Spleen (tissue), 11 donors: Measurements from ENCODE around the gene IRS1. TPM values are rescaled to one million over a fixed set of nuclear protein-coding genes. Genes with fewer than 3 reads are reported as not detected.
A peak's percentile ranks its signal among the peaks of the same experiment; 100 is the strongest.
"Not testable (repeated sequence)": the region's sequence is repeated elsewhere in the genome, so short reads cannot be mapped to it uniquely, and the experiment has no call there.

ENCODE experiments used
- DNase-seq: peaks from one replicate; pipeline ENCODE4 v3.0.0-alpha.2; 2020
- H3K27ac ChIP-seq, 8 donors: fragments of 200-600 bp; sonication (generic) in 7 of 8; 1 replicate in 4 of 8; 2 replicates in 4 of 8; pipeline versions ENCODE4 v1.5.0 to v1.8.0; 2016 to 2021; ENCODE audit warnings: inconsistent platforms in 4 of 8, mild to moderate bottlenecking in 4 of 8, moderate library complexity in 1 of 8
- H3K27me3 ChIP-seq, 7 donors: fragments of 200-600 bp; sonication (generic) in 6 of 7; replicated peaks in 1 of 7; 1 replicate in 4 of 7; 2 replicates in 3 of 7; pipeline versions ENCODE4 v1.5.0 to v1.8.0; 2016 to 2021; ENCODE audit warnings: inconsistent platforms in 3 of 7, mild to moderate bottlenecking in 1 of 7
- H3K36me3 ChIP-seq, 6 donors: fragments of 200-600 bp; sonication (generic) in 5 of 6; 1 replicate in 4 of 6; 2 replicates in 2 of 6; pipeline versions ENCODE4 v1.5.0 to v1.8.0; 2016 to 2021; ENCODE audit warnings: inconsistent platforms in 2 of 6
- H3K4me1 ChIP-seq, 6 donors: fragments of 200-600 bp; sonication (generic) in 5 of 6; 1 replicate in 3 of 6; 2 replicates in 3 of 6; pipeline versions ENCODE4 v1.5.0 to v1.8.0; 2016 to 2021; ENCODE audit warnings: inconsistent platforms in 3 of 6
- H3K4me3 ChIP-seq, 8 donors: fragments of 200-600 bp; sonication (generic) in 7 of 8; 1 replicate in 4 of 8; 2 replicates in 4 of 8; pipeline versions ENCODE4 v1.5.0 to v1.8.0; 2016 to 2021; ENCODE audit warnings: inconsistent platforms in 4 of 8, mild to moderate bottlenecking in 4 of 8, moderate library complexity in 2 of 8
- H3K9me3 ChIP-seq, 8 donors: fragments of 200-600 bp; sonication (generic) in 7 of 8; 1 replicate in 4 of 8; 2 replicates in 4 of 8; pipeline versions ENCODE4 v1.5.0 to v1.8.0; 2016 to 2021; ENCODE audit warnings: inconsistent platforms in 4 of 8
- CTCF ChIP-seq, 11 experiments: fragments of 200-600 bp in 7 of 11; fragments of 450-650 bp in 4 of 11; sonication (generic) in 4 of 11; IDR thresholded peaks in 8 of 11; conservative IDR thresholded peaks in 3 of 11; 1 replicate in 7 of 11; 2 replicates in 4 of 11; pipeline versions ENCODE4 v1.4.0 to v1.8.0; 2016 to 2021; ENCODE audit warnings: antibody characterized with exemption in 11 of 11, inconsistent platforms in 4 of 11, mild to moderate bottlenecking in 1 of 11
- POLR2A ChIP-seq, 3 donors: fragments of 450-650 bp; IDR thresholded peaks; one replicate each; pipeline ENCODE4 v1.5.1; 2017; ENCODE audit warnings: antibody characterized with exemption in 3 of 3, mild to moderate bottlenecking in 1 of 3
- POLR2AphosphoS5 ChIP-seq, 3 donors: sonication (generic); formaldehyde crosslinking; IDR thresholded peaks; one replicate each; pipeline ENCODE4 v1.5.1; 2017; ENCODE audit warnings: antibody characterized with exemption in 3 of 3
- WGBS, 5 donors: extraction: QIAGEN DNeasy Blood & Tissue Kit in 3 of 5; methylation state at CpG; one replicate each; pipeline versions ENCODE4 v1.1.5 to v1.1.7; 2013 to 2018; 5-methylcytosine and 5-hydroxymethylcytosine counted together
- intact Hi-C: fragments of 100-400 bp; cut with DNase I; formaldehyde crosslinking; loops from one replicate; pipeline ENCODE4 v1.15.0; 2023; ENCODE audit warnings: low total_unique reads
- polyA plus RNA-seq, 3 donors: library from polyadenylated mRNA; stranded (reverse); fragments of 200-250 nt; gene quantifications; one replicate each; pipeline ENCODE4 v1.2.1, GENCODE V29; 2013
- total RNA-seq, 7 donors: library from RNA; depleted of rRNA in 3 of 7; stranded (reverse); fragments of >200 nt in 3 of 7; fragmentation: NEBNext Ultra II Directional in 4 of 7; extraction: Animal tissue kit (Norgen Biotek cat#: 25700) in 4 of 7; gene quantifications; one replicate each; pipeline versions ENCODE4 v1.1.0 to v1.2.1, GENCODE V29; 2016 to 2021
- donor health status: healthy with polysubstance abuse.
- donor health status: DM: no; HTN: no; CAD: no; lungs with moderate emphysema.
- donor health status: DM: no; HTN: no; CAD: no.
- donor health status: Bipolar disorder and iron deficiency.
- donor health status: healthy.
- donor health status: DM: no; HTN: no; CAD: no.
- donor health status: DM: yes; HTN: yes; CAD: no.

Gene IRS1
- total and polyA plus RNA-seq, 10 donors: 0.89 to 11.6 (median 8.2) TPM

- H3K36me3 ChIP-seq: peaks cover 0 to 8% (median 0%) of the 10 kb centered on the region in 6 donors
- 3 to 5% (median 4%) methylated on average over 6 of the region's 6 CpGs for WGBS, 5 donors
- intact Hi-C loops: no loop called here
These were observed 36.9 kb upstream of the IRS1 start for GRCh38 chr2:226836548-226836885.

GRCh38 chr2:226835796-226836547 is 36.4 kb upstream of the IRS1 start, which contains the start of gene RHBDD1:
Gene RHBDD1, plus strand, starts transcription at chr2:226836054. Its CDS starts 28,640 bp downstream, at chr2:226864694.
- peak in 2 of 3 donors; percentile 47 to 84 for TF ChIP-seq POLR2A (IDR thresholded peaks at IDR 0.05)
- peak in 1 of 11 experiments; percentile 25 for TF ChIP-seq CTCF (IDR thresholded peaks at IDR 0.05 in 8 of 11, conservative IDR thresholded peaks at IDR 0.05 in 3 of 11)
- TF ChIP-seq POLR2AphosphoS5 (IDR thresholded peaks at IDR 0.05): peak; percentile 98 to 99 (median 98)
- intact Hi-C loops: no loop called here
- H3K27ac ChIP-seq: peak within 1 kb of the TSS; percentile 97 to 100 (median 99)
- WGBS, 5 donors: 0% methylated on average over 41 to 75 of the region's 75 CpGs
- no peaks in the 10 kb centered on the region for H3K9me3 ChIP-seq
- DNase-seq: peak; percentile 98
- peaks cover 22 to 69% (median 53%) of the 10 kb centered on the region in 6 donors for H3K4me1 ChIP-seq
- no peaks in the 10 kb centered on the region for H3K27me3 ChIP-seq
- peak within 1 kb of the TSS; percentile 37 to 84 (median 58) for H3K4me3 ChIP-seq
- H3K36me3 ChIP-seq: peaks cover 0 to 8% (median 0%) of the 10 kb centered on the region in 6 donors

More at GRCh38 chr2:226836548-226836885, 36.9 kb upstream of the IRS1 start:
- TF ChIP-seq POLR2A (IDR thresholded peaks at IDR 0.05): no peak
- TF ChIP-seq CTCF (IDR thresholded peaks at IDR 0.05 in 8 of 11, conservative IDR thresholded peaks at IDR 0.05 in 3 of 11): no peak
- no peak for TF ChIP-seq POLR2AphosphoS5 (IDR thresholded peaks at IDR 0.05)
- DNase-seq: no peak
- Histone ChIP-seq H3K27me3 (no peaks in the 10 kb centered on the region), H3K4me1 (peaks cover 22 to 74% (median 53%) of the 10 kb centered on the region in 6 donors), H3K4me3 (peak overlapping the region; percentile 37 to 84 (median 58)), H3K9me3 (no peaks in the 10 kb centered on the region), H3K27ac (peak overlapping the region; percentile 97 to 100 (median 99))

- Histone ChIP-seq H3K9me3 (no peaks in the 10 kb centered on the region), H3K4me3 (peak overlapping the region; percentile 37 to 84 (median 58)), H3K36me3 (peaks cover 0 to 7% (median 0%) of the 10 kb centered on the region in 6 donors), H3K27me3 (no peaks in the 10 kb centered on the region), H3K4me1 (peaks cover 22 to 63% (median 52%) of the 10 kb centered on the region in 6 donors), H3K27ac (peak overlapping the region; percentile 97 to 100 (median 99))
- WGBS, 5 donors: 4 to 17% (median 6%) methylated on average over 21 to 26 of the region's 26 CpGs
- peak; percentile 92 for DNase-seq
- intact Hi-C loops: no loop called here
- TF ChIP-seq POLR2AphosphoS5 (IDR thresholded peaks at IDR 0.05): no peak
- TF ChIP-seq POLR2A (IDR thresholded peaks at IDR 0.05): no peak
- no peak for TF ChIP-seq CTCF (IDR thresholded peaks at IDR 0.05 in 8 of 11, conservative IDR thresholded peaks at IDR 0.05 in 3 of 11)
These were observed 35.8 kb upstream of the IRS1 start for GRCh38 chr2:226835420-226835795.

GRCh38 chr2:226834880-226835279 is 35.3 kb upstream of the IRS1 start:
- H3K9me3 ChIP-seq, H3K36me3 ChIP-seq, H3K27me3 ChIP-seq, intact Hi-C loops: not testable (repeated sequence)
- peak overlapping the region in 7 of 8 donors; percentile 50 to 84 (median 58) for H3K4me3 ChIP-seq
- WGBS, 5 donors: 84 to 92% (median 89%) methylated on average over 18 of the region's 18 CpGs
- peak; percentile 71 for DNase-seq
- H3K4me1 ChIP-seq: peaks cover 22 to 58% (median 47%) of the 10 kb centered on the region in 6 donors
- H3K27ac ChIP-seq: peak overlapping the region in 5 of 8 donors; percentile 97 to 100 (median 99)
